HG03378 (cell line): ENCODE results near the gene ADGRG4.
"Not testable (repeated sequence)": the region's sequence is repeated elsewhere in the genome, so short reads cannot be mapped to it uniquely, and the experiment has no call there.

Source experiments
- ATAC-seq: cut with Tn5 transposase; IDR thresholded peaks from one replicate; pipeline ENCODE4 v1.9.1; 2021; ENCODE audit warnings: mild to moderate bottlenecking, moderate library complexity; ENCODE audit not compliant: unreplicated experiment

The ADGRG4 gene, protein sequence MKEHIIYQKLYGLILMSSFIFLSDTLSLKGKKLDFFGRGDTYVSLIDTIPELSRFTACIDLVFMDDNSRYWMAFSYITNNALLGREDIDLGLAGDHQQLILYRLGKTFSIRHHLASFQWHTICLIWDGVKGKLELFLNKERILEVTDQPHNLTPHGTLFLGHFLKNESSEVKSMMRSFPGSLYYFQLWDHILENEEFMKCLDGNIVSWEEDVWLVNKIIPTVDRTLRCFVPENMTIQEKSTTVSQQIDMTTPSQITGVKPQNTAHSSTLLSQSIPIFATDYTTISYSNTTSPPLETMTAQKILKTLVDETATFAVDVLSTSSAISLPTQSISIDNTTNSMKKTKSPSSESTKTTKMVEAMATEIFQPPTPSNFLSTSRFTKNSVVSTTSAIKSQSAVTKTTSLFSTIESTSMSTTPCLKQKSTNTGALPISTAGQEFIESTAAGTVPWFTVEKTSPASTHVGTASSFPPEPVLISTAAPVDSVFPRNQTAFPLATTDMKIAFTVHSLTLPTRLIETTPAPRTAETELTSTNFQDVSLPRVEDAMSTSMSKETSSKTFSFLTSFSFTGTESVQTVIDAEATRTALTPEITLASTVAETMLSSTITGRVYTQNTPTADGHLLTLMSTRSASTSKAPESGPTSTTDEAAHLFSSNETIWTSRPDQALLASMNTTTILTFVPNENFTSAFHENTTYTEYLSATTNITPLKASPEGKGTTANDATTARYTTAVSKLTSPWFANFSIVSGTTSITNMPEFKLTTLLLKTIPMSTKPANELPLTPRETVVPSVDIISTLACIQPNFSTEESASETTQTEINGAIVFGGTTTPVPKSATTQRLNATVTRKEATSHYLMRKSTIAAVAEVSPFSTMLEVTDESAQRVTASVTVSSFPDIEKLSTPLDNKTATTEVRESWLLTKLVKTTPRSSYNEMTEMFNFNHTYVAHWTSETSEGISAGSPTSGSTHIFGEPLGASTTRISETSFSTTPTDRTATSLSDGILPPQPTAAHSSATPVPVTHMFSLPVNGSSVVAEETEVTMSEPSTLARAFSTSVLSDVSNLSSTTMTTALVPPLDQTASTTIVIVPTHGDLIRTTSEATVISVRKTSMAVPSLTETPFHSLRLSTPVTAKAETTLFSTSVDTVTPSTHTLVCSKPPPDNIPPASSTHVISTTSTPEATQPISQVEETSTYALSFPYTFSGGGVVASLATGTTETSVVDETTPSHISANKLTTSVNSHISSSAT (N-terminal part only)

DNA sequence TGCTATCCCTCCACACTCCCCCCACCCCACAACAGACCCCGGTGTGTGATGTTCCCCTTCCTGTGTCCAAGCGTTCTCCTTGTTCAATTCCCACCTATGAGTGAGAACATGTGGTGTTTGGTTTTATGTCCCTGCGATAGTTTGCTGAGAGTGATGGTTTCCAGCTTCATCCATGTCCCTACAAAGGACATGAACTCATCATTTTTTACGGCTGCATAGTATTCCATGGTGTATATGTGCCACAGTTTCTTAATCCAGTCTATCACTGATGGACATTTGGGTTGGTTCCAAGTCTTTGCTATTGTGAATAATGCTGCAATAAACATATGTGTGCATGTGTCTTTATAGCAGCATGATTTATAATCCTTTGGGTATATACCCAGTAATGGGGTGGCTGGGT, at the start of gene ADGRG4:
ADGRG4 (plus strand) TSS at position 243 of the 400 bp plus-strand sequence. CDS start 7,815 bp downstream, outside the sequence.
- ATAC-seq: not testable (repeated sequence)

DNA sequence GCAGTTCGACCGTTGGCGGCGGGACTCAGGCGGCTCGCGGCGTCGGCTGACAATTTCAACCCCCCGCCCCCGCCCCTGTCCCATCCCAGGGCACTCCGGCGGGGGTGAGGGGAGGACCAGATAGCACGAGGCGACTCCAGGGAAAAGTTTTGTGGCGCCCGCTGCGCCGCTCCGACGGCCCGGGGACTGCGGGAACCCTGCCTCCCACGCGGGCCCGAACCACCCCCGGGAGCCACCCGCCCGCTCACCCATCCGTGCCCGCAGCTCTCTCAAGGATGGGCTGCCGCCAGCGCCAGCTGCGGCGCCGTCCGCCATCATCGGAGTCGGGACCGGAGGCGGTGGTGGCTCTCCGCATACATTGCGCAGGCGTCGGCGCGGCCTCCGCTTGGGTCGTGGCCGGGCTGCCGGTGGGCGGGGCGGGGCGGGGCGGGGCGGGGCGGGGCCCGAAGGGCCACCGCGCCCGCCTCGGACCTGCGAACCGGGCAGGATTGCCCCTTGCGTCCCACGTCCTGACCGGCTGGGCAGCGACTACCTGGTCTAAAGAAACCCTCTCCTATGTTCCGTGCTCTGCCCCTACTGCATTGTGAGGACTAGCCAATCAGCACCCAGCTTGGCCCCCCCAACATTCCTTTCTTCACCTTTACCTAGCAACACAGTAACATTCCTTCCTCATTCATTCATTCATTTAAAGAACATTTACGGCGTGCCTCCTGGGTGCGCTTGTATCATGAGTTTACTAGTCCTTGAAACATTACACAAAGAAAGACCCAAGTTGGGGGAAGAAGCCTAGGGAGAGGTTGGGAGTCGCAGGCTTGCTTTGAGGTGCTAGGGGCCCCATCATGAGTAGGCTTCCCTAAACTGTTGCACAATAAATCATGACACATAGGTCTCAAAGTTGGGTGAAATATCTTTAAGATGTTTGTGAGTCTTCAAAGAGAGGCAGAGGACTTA, 49.4 kb upstream of the ADGRG4 start, which contains the start of gene MAP7D3:
MAP7D3 (minus strand) TSS at position 360 of the 951 bp plus-strand sequence; CDS start at position 318, 42 bp downstream.
- peak; percentile 58 for ATAC-seq

DNA sequence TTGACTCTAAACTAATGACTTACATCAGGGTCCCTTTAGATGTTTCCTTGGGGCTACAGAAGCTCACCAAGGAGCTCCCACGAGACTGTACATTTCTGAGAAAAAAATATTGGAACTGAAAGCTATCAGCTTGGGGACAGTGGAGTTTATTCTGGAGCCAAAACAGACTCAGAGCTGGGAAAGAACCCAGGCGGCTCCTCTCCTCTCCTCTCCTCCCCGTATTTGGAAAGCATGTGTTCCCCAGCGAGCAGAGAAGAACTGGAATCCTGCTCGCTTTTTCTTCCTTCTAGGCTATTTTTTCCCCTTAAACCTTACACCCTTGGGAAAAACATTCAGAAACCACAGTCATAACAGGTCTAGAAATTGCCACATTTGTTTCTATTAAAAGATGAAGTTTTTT, 45.2 kb upstream of the ADGRG4 start:
- no peak for ATAC-seq

DNA sequence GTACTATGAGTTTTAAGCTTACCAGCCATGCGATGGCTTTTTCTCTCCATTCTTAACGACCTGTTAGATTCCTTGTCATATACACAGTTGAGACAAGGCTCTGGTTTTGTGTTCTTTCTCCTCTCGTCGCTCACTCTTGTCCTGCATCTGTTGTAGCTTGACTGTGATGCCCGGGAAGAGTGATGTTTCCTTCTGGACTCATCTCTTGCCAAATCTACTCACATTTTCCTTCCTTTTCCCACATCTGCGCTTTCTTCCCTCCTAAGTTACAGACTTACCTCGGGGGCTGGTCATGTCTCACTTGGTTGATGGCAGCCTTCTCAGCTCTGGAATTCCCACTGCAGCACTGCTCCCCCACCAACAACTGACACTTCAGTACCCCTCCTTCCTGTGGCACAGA, 44.7 kb upstream of the ADGRG4 start:
- no peak for ATAC-seq

DNA sequence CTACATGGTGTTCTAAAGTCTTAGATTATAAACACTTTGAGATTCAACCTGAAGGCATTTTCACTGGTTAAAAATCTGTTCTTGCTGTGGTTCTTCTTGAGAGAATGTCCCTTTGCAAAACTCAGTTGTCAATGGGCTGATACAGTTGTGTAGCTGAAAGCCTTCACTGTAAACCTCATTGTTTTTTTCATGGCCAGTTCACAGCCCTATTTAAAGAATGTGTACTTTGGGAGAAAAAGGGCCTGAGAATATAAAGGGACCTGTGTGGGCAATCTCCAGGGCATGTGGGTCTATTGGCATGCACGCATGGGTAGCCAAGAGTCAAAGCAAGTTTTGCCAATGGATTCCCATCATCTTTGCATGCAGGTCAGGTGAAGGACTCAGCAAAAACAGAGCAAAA, 41.8 kb upstream of the ADGRG4 start:
- no peak for ATAC-seq

DNA sequence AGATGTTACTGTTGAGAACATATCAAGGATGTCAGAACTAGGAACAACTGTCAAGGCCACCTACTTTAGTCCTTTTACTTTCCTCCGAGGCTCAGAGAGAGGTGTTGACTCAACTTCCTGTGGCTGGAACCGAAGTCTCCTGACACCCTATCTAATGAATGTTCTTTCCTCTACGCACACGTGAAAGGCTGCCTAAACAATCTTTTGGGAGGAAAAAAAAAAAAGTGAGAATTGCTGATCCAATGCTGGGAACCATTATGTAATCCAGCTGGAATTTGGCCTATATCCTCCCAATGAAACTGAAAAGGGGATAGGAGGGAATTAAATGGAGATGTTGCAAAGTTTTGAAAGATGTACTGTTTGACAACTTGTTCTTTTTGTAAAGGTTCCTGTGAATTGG, 41.2 kb upstream of the ADGRG4 start:
- no peak for ATAC-seq

DNA sequence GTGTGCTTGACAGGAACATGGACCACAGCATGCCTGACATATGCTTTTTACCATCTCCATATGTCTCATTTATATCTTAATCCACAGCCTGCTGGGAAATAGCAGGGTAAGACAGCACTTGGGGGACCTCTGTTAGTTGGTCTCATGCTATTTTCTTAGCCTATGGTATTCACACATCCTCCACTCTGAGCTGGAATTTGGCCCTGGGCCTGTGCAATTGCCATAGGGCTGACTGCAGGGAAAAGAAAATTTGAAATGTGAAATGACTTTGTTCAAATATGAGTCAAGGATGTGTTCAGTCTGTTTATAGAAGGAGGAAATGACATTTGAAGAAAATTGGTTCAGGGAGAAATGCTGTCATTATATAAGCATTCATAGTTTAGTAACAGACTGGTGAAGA, 40.0 kb upstream of the ADGRG4 start:
- no peak for ATAC-seq

DNA sequence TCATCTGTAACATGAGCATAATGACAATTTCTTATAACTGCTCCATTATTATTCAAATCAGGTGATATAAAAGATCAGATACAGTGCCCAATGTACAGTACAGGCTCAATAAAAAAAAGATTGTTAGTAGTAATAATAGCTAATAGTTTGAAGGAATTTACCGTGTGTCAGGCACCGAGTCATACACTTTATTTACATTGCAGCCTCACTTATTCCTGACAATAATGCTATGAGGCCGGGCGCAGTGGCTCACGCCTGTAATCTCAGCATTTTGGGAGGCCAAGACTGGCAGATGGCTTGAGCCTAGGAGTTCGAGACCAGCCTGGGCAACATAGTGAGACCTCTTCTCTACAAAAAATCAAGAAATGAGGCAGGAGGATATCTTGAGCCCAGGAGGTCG, 39.4 kb upstream of the ADGRG4 start:
- ATAC-seq: no peak

DNA sequence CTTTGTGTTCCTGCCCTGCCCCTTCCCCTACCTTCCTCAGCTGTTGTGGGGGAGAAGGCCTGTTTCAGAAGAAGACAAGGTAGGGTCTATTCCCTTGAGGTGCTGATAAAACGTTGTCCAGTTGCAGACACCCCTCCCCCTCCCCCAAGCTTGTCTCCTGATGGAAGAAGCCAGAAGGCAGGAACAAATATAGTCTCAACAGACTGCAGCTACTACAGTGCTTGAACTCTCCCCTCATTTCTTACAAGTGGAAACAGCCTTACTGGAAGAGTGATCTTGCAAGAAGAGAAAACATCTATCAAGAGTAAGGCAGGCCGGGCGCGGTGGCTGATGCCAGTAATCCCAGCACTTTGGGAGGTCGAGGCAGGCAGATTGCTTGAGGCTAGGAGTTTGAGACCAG, 38.5 kb upstream of the ADGRG4 start:
- ATAC-seq: no peak

DNA sequence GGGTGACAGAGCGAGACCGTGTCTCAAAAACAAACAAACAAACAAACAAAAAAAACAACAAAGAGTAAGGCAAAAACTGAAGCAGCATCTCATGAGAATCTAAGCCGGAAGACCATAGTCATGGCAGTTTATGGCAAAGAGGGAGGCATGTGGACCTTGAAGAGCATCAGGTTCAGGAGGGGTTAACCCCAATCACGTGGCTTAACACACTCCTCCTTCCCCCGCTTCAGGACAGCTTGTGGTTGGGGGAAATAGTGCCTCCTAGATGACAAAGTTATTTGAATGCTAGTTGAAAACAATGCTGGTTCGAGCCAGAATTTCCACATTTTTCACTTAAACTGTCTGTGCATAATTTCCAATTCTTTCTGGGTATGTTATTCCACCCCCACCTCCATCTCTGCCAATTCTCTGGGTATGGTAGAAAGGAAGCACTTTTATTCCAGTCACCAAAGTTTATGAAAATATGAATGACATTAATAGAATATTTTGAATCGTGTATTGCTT, 37.9 kb upstream of the ADGRG4 start:
- no peak for ATAC-seq

DNA sequence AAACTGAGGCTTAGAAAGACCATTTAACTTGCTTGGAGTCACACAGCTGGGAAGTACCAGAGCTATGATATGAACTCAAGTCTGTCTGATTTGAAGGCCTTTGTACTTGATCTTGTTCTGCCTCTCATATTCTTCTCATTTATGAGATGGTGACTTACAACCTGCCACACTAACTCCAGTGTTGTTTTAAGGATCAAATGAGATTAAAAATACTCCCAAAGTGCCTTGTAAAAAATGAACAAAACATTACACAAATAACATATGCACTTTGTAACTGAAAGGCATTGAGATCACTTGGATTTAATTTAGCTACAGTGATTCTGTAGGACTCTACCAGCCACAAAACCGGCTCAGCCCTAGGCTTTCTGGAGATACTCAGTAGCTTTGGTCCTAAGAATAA, 33.9 kb upstream of the ADGRG4 start:
- no peak for ATAC-seq

DNA sequence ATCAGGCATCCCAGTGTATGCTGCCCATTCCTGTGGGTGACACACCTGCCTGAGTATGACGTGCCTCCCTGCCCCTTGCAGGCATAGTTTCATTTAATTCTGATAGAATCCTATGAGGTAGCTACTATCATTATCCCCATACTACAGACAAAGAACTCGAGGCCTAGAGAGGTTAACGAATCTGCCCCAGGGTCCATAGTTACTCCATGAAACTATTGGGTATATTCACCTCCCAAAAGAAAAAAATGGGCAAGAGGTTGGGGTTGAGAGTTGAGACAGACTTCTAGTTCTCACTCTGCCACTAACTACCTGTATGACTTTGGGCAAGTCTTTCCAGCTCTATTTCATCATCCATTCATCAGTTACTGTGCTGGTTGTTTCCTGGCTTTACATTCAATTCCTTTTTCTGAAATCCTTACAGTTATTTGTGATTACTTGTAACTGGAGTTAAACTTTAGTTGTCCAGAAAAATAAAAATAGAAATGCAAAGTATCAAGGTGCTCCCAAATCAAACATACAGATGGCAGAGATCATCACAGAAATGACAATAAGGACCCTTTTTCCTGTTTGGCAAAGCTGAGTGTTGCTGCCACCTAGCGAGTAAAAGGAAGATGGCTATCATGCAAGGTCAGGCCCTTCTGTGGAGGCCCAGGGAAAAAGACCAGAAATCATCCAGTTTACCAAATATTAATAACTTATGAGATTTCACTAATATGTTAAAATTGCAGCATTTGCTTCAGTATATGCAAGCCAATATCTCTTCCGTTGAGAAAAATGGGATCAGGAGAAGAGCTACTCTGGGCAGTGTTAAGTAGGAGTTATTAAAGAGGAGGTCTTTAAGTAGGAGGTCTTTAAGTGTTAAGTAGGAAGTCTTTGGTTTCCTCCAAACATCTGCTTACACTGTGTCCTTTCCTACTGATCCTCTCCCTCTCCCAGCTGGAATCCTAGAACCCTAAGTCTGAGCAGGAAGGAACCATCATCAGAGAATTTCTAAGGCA, 32.4 kb upstream of the ADGRG4 start:
- peak; percentile 71 for ATAC-seq

DNA sequence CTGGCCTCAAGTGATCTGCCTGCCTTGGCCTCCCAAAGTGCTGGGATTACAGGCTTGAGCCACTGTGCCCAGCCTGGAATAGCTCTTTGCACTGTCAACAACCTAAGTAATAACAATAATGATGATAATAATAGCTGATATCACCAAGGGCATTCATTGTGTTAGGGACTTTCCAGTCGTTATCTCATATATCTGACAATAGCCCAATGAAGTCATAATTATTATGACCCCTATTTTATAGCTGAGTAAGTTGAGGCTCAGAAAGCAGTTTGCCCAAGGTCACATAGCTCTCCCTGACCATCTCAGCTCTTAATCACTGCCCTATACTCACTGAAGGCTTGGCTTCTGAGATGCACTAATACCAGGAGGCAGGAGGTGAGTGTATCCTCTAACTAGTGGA, 30.8 kb upstream of the ADGRG4 start:
- no peak for ATAC-seq

DNA sequence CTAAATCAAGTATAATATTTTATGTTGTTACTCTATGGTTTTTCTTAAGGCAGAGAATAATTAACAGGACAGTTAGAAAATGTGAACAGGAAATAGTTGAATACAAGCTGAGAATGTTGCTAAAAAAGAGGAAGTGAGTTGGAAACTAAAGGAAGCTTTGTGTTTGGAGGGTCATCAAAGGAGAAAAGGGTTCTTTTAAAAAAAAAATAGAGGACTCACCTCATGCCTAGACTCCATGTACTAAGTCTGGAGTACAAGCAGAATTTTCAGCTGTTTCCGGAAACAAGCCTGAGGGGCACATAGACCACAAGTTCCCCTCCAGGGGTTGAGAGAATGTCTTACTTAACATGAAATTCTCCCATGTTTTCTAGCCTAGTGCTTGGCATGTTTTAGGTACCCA, 29.5 kb upstream of the ADGRG4 start:
- no peak for ATAC-seq

DNA sequence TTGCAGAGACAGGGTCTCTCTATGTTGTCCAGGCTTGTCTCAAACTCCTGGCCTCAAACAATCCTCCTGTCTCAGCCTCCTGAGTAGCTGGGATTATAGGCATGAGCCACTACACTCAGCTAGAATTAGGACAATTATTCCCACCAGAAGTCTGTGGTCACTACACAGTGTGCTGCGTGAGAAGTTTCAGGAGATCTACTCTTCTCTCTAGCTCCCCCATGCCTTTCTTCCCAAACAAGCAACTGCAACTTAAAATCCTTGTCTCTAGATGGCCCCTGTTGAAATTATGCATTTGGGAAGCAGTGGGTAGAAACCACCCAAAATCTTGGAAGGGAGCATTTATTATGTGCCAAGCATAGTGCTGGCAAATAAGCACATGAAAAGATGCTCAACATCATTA, 28.4 kb upstream of the ADGRG4 start:
- ATAC-seq: no peak

DNA sequence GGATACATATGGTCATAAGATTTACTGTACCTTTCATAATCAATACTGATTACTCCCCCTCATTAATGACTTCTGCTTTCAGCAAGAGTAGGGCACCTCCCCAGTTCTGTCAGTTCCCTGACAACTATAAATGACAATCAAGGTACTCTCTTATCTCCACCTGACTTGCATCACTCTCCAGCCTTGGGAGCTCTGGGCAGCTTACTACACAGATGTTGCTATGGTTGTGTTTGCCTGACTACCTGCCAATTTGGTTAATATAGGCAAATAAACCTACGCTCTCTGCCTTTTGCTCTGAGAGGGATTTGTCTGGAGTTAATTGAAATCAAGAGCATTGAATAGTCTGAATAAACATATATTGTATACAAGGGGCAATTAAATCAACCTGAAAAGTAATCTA, 26.8 kb upstream of the ADGRG4 start:
- ATAC-seq: no peak

DNA sequence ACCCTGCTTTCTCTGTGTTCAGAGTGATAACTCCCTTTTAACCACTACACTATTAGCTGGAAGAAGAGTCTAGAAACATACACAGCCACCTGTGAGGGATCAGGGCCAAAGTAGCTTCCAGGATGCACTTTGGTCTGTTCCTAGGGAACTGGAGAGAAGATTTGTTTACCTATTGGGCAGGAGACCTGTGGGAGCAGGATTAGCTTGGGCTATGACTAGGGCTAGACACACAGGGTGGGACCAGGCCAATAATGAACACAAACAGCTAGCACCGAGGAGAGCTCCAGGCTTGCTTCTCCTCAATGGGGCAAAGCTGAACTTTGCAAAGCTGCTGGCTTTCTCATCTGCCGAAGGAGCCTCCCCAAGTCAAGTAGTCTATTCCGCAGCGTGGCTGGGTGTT, 25.2 kb upstream of the ADGRG4 start:
- no peak for ATAC-seq

DNA sequence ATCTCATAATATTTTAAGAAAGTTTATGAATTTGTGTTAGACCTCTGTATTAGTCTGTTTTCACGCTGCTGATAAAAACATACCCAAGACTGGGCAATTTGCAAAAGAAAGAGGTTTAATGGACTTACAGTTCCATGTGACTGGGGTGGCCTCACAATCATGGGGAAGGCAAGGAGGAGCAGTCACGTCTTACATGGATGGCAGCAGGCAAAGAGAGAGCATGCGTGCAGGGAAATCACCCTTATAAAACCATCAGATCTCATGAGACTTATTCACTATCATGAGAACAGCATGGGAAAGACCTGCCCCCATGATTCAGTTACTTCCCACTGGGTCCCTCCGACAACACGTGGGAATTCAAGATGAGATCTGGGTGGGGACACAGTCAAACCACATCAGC, 14.4 kb upstream of the ADGRG4 start:
- not testable (repeated sequence) for ATAC-seq

DNA sequence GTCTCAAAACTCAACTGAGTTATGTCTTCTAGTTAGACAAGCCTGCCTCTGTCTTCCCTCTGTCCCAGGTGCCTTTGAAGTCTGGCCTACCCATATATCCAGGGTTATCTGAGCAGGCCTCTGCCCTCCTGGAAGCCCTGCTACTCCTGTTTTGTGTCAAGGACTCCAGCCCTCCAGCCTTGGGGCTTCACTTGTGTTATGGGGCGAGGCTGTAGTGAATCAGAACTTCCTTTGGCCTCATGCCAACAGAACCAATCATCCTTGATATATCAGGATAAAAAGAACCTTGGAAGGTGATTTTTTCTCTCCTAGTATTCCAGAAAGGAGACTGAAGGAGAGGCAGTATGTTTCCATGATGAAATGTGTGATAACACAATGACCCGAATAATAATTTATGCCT, 8.9 kb upstream of the ADGRG4 start:
- ATAC-seq: no peak
